SKM-1 (cell line): ENCODE data around the gene FOXE1.

ENCODE experiments used
- DNase-seq: peaks from one replicate; lab custom pipeline; 2025; ENCODE audit not compliant: unreplicated experiment; lab: John Stamatoyannopoulos, UW

FOXE1 gene

DNA sequence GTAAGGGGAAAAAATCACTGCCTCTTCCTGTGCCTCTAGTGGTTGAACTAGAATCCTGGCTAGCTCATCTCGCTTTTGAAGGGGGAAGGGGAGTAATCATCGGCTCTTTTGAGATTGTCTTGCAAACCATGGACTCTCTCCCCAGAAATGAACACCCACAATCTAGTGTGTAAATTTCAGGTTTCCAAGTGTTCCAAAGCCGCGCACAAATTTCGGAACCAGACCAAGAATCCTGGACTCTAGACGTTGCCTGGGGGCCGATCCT, 4.9 kb upstream of the FOXE1 start:
- DNase-seq: no peak

DNA sequence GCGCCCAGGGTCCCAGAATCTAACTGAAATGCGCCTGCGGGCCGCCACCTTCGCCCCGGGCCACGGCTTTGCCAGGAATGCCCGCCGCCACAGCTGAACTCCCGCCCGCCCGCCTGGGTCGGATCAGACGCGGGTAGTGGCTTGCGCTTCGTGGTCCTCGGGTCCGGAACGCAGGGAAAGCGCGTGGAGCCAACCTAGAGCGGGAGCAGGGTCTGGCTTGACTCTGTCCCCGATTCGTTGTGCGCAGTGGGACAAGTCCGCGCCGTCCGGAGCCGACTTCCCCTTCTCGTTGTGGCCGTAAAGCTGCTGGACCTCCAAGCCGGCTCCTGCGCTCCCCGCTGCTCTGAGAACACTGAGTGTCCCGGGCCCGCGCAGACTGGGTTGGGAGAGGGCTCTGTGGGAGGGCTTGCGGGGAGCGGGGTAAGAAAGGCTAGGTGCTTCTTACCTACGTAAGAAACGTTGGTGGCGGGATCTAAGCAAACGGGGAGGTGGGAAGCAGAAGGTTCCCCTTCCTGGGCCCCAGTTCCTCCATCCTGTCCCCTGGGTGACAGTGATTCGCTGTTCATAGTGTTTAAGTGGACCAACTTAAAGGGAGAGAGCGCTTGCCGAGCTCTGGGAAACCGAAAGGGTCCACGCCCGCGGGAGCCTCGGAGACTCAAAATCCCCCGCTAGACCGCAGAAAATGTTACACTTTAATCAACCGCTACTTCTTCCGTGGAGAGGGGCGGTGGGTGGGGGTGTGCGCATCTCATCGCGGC, 4.4 kb upstream of the FOXE1 start:
- no peak for DNase-seq

DNA sequence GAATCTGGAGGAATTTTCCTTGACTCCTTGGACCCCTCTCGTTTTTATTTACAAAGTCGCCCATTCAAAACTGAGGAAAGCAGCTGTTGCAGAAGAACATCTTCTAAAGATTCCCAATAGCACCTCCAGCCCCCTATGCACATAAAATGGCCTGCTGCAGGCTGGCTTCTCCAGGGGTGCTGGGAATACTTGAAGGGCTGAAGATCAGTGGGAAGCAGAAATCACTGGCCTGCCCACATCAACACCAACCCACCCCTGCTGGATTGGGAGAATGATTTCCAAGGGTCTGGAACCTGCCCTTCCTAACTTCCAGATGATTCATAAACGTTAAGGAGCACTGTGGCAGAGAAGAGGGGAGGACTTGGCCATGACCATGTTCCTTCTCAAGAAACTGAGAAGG, 3.0 kb upstream of the FOXE1 start:
- DNase-seq: no peak

DNA sequence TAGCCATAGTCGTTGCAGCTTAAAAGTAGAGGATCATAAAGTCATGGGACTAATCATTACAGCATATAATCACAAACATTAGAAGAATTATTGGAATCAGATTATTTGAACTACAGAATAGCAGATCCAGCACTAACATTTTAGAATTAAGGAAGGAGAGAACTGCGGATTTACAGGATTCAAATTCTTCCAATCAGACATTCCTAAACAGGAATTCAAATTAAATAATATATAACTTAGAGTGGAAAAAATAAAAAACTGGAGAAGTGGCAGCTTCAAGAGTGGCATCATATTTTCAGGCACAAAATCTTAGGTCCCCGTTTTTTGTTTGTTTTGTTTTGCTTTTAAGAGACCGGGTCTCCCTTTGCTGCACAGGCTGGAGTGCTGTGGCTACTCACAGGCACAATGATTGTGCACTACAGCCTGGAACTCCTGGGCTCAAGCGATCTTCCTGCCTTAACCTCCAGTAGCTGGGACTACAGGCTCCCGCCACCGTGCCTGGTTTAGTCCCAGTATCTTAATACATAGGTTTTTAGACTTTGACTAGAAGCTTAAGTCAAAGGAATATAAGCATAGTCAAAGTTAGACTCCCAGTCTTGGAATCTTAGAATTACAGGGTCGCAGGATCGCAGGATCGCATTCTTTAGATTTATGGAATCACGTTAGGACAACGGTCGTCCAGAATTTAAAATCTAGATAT, 2.1 kb upstream of the FOXE1 start:
- no peak for DNase-seq

DNA sequence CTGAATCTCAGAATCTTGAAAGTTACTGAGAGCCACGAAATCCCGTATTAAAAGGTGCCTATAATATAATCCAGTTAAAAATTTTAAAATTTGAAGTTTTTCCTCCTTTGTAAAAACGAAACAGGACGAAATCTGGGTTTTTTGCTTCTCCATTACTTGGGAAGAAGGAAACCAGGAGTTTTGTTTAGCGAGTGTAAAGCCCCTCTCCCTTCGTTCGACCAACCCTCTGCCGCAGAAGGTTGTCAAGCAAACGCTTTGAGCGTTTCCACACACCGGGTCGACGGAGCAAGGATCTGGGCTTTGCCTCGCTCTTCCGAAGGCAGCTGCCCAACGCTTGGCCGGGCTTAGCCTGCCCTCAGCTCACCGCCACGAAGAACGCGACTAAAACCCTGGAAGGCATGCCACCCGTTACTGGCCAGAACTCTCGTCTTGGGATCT, 1.6 kb upstream of the FOXE1 start:
- DNase-seq: no peak

DNA sequence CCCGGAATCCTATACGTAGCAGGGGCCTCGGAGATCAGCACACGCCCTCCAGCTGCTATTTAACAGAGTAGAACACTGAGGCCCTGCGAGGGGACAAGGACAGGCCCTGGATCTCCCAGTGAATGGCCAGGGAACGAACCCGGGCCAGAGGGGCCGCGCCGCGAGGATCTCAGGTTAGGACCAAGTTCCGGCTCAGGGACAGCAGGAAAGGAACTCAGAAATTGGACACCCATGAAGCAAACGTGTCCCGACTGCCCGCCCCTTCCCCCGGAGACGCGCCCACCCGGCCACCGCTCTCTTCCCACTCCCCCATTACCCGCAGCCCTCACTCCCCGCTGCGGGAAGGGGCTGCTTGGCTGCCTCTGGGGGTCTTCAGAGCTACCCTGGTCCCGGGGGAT, 1.0 kb upstream of the FOXE1 start:
- DNase-seq: no peak

DNA sequence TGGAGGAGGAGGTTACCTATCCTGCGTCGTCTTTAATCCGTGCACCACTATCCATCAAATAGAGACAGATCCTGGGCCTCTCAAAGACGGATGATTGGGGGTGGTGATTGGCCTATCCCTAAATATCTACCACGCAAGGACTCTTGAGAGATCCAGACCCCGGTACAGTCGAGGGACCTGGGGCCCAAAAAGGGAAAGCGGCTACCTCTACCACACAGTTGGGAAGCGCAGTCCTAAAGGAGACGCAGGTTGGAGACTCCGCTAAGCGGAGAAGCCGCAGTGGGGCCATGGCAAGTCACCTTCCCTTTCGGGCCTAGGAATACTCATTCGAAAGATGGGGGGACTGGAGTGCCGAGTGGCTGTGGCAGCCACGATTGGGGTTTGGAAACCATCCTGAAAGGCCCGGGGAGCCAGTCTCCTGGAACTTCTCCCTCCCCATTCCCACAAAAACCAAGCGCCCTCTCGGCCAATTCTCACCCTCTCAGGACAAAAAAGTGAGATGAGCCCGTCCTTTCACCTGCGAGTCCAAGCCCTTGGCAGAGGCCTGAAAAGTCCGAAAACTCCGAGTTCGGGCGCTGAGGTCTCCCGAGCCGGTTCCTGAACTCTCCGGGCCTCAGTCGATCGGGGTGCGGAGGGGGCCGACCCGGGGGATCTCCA, 499 bp upstream of the FOXE1 start:
- no peak for DNase-seq

DNA sequence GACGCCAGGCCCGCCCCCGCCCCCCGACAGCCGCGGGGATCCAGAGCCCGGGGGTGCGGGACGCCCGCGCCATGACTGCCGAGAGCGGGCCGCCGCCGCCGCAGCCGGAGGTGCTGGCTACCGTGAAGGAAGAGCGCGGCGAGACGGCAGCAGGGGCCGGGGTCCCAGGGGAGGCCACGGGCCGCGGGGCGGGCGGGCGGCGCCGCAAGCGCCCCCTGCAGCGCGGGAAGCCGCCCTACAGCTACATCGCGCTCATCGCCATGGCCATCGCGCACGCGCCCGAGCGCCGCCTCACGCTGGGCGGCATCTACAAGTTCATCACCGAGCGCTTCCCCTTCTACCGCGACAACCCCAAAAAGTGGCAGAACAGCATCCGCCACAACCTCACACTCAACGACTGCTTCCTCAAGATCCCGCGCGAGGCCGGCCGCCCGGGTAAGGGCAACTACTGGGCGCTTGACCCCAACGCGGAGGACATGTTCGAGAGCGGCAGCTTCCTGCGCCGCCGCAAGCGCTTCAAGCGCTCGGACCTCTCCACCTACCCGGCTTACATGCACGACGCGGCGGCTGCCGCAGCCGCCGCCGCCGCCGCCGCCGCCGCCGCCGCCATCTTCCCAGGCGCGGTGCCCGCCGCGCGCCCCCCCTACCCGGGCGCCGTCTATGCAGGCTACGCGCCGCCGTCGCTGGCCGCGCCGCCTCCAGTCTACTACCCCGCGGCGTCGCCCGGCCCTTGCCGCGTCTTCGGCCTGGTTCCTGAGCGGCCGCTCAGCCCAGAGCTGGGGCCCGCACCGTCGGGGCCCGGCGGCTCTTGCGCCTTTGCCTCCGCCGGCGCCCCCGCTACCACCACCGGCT, 1.0 kb downstream of the FOXE1 start:
- no peak for DNase-seq

DNA sequence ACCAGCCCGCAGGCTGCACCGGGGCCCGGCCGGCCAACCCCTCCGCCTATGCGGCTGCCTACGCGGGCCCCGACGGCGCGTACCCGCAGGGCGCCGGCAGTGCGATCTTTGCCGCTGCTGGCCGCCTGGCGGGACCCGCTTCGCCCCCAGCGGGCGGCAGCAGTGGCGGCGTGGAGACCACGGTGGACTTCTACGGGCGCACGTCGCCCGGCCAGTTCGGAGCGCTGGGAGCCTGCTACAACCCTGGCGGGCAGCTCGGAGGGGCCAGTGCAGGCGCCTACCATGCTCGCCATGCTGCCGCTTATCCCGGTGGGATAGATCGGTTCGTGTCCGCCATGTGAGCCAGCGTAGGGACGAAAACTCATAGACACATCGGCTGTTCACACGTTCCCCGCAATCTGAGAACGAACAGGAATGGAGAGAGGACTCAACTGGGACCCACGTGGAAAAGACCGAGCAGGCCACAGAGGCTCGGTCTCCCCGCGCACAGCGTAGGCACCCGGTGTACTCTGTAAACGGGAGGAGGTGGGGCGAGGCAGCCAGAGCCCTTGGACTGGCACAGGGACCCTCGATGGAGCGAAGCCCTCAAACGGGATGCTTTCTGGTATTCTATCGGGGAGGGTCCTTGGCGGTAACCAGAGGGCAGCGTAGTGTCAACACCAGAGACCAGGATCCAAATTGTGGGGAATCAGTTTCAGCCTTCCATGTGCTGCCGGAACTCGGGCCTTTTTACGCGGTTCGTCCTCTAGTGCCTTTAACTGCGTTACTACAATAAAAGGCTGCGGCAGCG, 1.9 kb downstream of the FOXE1 start:
- DNase-seq: no peak

DNA sequence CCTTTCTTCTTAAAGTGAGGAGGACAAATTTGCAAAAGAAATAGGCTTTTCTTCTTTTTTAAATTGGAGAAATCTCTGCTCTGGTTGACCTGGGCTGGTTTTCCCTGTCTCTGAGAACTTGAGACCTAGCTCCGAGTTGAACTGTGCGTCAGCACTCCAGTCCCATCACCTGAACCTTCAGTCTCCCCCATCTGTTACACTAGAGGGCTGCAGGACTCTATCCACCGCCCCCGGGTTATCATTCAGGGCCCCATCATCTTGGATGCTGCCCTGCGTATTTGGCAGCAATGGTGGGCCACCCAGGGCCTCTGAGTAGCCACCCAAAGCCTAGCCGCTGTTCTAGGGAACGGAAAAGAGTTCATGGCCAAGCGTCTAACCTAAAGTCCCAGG, 2.5 kb downstream of the FOXE1 start:
- DNase-seq: no peak

DNA sequence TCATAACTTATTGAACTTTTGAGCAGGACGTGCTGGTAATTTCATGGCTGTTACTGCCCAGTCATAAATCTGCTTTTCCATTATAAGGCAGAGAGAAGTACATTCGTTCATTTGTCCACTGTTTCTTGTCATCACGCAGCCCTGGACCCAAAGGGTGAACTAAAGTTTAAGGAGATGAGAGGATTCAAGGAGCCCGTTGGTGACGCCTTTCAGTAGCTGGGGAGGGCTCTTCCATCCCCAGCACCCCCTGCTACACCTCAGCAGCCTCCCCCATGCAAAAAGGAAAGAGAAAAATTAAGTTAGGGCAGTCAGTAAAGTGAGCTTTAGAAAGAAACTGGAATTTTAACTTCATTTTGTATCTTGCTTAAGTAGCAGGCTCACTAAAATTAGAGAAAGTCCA, 2.9 kb downstream of the FOXE1 start:
- DNase-seq: no peak

DNA sequence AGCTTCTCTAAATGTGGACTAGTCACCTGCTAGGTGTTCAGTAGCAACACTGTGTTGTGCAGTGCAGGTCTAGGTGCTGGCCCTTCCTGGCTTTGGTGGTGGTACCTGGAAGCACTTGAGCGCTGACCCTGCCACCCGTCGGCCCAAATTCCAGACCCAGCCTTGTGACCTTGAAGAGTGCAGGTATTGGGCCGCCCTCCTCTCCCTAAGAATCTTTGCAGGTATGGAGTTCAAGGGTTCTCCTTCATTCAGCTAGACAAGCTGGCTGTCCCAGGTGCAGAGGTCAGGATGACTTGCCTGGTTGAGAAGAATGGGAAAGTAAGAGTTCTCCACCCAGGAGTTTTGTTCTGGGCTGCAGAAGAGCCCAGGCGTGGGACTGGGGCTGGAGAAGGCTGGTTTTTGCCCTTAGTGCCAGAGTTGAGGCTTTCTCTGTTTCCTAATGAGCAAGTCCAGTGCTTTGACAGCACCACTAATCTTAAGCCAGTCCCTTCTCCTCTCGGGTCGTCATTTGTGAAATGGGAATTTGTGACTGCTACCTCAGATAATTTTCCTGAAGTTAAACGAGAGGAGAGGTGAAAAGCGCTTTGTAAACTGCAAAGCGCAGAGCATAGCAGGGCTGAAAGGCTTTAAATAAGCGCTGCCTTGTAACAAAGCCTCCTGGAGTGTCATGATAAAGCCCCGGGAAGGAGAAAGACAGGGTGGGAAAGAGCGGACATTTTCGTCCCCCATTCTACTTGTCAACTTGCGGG, 4.0 kb downstream of the FOXE1 start:
- DNase-seq: no peak

DNA sequence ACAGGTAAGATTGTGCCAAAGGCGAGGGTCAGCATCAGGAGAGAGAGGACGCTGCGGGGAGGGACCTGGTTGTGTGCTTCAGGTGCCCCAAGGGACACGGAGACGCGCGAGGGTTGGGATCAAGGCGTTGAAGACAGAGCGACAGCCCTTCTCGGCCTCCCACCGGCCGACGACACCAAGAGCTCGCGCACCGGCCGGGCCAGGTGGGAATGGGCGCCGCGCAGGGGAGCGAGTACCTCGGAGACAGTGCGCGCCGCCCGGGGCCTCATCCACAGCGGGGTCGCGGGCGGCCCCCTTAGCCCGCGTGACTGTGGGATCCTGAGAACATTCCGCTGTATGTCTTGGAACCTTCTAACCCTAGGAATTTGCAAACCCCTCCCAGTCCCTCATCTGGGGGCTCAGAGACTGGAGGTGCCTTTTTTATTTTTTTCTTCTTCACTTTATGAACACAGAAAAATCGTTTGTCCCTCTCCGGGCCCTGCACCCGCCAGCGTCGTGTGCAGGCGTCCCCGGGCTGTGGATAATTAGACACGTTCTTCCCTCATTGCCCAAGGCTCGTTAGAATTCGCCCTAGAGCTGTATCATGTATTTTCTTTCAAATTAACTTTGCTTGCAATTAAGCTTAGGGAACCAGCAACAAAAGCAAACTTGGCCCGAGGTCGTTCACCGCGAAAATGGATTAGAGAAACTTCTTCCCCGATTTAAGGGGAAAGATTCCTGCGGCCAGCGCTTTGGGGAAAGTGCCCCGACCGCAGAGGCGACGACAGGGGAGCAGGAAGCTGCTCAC, 4.8 kb downstream of the FOXE1 start:
- DNase-seq: no peak

DNA sequence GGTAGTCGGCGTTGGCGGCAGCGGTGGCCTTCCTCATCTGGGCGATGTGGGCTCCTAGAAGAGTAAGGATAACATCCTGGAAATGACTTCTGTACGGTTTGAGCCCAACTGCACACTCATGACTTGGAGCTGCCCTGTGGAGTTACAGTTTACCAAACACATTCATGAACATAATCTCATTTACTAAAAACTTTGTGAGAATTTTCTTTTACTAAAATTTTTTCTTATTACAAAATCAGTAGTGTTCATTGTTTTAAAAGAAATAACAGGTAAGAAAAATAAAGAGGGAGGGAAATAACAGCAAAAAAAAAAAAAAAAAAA, 5.3 kb downstream of the FOXE1 start:
- DNase-seq: no peak

DNA sequence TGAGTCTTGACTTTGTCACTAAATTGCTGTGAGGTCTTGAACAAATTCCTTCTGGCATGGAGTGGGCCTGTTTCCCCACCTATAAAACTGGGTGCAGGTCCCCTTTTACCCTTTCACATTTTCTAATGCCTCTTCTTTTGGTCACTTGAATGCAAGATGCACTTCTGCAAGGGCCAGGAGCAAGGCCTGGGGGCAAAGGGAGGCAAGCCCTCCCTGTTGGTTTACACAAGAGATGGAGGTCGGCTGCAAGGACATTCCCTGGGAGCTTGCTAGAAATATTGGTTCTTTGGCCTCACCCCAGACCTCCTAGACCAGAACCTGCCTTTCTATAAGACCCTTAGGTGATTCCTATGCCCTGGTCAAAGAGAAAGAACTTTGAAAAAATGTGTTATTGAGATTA, 5.8 kb downstream of the FOXE1 start:
- DNase-seq: no peak

DNA sequence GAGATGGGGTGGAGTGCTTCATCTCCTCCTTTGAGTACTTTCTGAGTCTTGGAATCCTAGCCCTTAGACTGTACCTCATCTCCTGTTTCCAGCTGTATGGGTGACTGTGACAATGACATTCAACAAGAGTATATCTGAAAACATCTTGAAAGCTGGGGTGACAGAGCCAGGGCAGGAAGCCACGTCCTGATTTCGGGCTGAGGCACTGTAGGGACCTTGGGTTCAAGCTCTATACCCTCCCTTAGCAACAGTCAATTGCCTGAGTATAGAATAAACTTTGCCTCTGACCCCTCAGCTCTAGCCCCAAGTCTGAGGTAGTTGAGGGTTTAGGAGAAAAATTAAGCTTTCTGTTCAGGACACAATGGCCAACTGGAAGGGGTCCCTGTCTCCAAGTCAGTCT, 6.3 kb downstream of the FOXE1 start:
- no peak for DNase-seq

DNA sequence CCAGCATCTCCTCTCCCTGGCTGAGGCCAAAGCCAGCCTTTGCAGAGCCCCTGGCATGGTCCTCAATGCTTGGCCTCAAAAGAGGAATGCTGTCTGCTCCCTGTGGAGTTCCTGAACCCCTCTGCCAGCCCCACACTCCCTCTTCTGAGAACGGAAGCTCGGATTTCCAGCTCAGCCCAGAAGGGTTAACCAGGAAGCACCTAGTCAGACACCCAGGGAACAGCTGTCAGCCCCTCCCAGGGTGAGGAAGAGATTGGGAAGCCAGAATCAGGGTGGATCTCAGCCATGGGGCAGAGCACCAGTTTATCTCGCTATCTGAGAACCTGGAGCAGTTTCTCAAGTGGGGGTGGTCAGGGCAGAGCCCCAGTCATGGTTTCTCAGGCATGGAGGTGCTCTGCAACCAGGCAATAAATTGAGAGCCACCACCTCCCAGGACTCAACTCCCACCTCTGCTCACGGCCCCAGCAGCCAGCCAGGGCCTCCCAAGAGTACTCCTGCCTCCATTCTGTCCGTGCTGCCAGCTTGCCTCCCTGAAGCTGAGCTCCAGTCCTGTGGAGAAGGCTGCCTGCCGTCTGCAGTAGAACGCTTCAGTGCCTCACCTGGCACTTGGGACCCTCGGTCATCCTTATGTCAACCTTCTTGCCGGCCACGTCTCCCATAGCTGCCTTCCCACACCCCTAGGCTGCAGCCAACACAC, 7.6 kb downstream of the FOXE1 start:
- no peak for DNase-seq

DNA sequence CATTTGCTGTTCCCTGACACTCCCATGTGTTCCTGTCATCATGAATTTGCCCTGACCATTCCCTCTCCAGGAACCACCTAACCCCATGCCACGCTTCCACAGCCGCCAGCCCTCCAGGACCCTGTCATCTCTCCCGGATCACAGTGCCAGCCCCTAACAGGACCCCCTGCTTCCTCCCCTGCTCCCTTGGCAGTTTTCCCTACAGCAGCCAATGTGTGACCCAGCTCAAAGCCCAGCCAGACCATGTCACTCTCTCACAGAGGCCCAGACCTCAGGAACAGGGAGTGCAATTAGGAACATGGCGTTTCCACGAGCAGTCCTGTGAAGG, 8.1 kb downstream of the FOXE1 start:
- DNase-seq: no peak

DNA sequence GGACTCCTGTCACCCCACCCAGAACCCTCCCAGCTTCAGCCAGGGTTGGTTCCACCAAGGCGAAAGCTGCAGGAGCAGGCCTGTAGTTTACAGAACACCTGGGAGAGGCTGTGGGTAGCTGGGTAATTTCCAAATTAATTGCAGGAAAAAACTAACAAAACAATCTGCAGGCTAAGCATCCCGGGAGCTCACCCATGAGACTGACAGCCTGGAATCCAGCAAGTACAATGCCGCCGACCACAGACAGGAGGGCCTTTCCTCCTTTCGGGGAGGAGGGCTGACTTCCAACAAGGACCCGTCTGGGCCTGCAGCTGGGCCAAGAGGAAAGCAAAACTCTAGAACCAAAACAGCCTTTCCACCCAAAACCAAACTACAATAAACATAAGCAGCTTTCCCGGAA, 10.3 kb downstream of the FOXE1 start:
- DNase-seq: no peak
